Peyer's patch (tissue), 4 donors: ENCODE data around the gene DPF3.

Experiments
- CTCF ChIP-seq, 6 experiments: fragments of 450-650 bp in 4 of 6; fragments of 200-600 bp in 2 of 6; sonication (generic) in 1 of 6; IDR thresholded peaks; one replicate each; pipeline ENCODE4 v1.5.1; 2017 to 2019; ENCODE audit warnings: antibody characterized with exemption in 6 of 6, mild to moderate bottlenecking in 3 of 6, moderate library complexity in 1 of 6
- POLR2A ChIP-seq, 2 donors: fragments of 450-650 bp; IDR thresholded peaks; one replicate each; pipeline ENCODE4 v1.5.1; 2017; ENCODE audit warnings: antibody characterized with exemption in 2 of 2, mild to moderate bottlenecking in 2 of 2, moderate library complexity in 2 of 2

- no peak for TF ChIP-seq POLR2A (IDR thresholded peaks at IDR 0.05)
- TF ChIP-seq CTCF (IDR thresholded peaks at IDR 0.05), result no peak
Observed at GRCh38 chr14:72876710-72877063, 17.2 kb downstream of the DPF3 start.
